GM19351 (cell line): Measurements from ENCODE around the gene SEPTIN12.

Experiments
- ATAC-seq: cut with Tn5 transposase; IDR thresholded peaks from one replicate; pipeline ENCODE4 v1.9.1; 2021; ENCODE audit warnings: mild to moderate bottlenecking, moderate library complexity; ENCODE audit not compliant: unreplicated experiment

Gene SEPTIN12

DNA sequence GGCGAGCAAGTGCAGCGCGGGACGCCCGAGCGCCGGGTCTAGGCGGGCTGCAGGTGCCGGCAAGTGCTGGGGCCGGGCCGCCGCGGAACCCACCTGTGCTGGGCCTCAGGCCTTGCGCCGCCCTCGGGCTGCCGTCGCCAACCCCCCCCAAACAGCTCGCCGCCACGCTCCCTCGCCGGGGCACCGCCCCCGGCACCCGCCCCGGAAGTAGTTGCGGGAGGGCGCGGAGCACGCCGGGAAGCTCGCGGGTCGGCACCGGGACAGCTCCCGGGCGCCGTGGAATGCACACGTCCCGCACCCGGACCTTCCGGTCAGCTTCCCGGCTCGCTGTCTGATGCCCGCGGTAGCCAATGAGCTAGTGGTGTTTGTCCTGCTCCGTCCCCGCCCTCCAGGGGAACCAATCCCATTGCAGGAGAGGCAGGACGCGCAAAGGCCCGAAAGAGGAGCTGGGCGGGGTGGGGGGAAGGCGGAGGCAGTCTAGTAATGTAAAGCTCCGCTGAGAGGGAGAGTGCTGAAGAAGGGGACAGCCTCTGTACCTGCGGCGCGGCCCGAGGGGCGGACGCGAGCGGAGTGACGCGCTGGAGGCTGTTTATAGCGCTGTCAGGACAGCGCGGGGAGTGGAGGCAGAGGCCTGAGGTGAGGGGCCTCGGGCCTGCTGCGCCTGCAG lies 53.9 kb downstream of the SEPTIN12 start, which contains the start of the genes ANKS3 and DNAAF8:
ANKS3 (minus strand) TSS at position 209 of the 667 bp plus-strand sequence. CDS start 4,122 bp downstream, outside the sequence.
DNAAF8 (plus strand) TSS at position 475 of the 667 bp plus-strand sequence. CDS start 1,978 bp downstream, outside the sequence.
- peak; percentile 80 for ATAC-seq

DNA sequence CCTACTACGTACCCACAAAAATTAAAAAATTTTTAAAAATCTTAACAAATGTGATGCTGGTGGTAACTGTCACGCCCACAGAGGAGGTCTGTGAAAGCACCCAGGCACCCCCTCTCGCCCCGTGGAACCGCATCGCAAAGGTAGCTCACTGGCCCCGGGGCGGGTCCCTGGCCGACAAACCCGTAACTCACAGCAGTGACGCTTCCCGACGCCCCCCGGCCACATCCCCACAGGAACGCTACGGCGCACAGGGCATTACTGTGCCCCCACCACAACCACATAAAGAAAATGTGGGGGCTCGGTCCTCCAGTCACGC lies 54.4 kb downstream of the SEPTIN12 start:
- ATAC-seq, result no peak

DNA sequence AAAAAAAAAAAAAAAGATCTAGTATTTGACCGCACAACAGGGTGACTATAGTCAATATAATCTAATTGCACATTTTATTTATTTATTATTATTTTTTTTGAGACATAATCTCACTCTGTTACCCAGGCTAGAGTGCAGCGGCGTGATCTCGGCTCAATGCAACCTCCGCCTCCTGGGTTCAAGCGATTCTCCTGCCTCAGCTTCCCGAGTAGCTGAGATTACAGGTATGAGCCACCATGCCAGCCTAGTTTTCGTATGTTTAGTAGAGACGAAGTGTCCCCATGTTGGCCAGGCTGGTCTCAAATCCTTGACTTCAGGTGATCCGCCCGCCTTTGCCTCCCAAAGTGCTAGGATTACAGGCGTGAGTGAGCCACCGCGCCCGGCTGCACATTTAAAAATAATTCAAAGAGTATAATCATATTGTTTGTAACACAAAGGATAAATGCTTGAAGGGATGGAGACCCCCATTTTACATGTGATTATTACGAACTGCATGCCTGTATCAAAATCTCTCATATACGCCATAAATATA lies 54.9 kb downstream of the SEPTIN12 start:
- ATAC-seq, result no peak

DNA sequence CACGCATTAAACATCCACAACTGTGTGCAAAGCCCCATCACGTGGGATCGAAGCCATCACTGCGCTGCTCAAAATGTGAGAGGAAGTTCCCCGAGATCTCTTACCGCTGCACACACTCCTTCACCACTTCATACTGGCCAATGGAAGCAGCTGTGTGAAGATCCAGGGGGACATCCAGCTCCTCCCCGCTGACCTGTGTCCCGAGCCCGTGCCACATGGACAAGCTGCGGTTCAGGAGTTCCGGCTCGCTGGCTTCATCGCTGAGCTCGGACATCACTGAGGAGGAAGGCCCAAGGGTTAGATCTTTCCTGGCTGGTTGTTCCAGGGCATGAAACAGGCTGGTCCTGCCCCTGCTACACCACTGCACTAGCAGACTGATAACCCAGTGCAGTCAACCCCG lies 58.3 kb downstream of the SEPTIN12 start:
- ATAC-seq, result no peak

DNA sequence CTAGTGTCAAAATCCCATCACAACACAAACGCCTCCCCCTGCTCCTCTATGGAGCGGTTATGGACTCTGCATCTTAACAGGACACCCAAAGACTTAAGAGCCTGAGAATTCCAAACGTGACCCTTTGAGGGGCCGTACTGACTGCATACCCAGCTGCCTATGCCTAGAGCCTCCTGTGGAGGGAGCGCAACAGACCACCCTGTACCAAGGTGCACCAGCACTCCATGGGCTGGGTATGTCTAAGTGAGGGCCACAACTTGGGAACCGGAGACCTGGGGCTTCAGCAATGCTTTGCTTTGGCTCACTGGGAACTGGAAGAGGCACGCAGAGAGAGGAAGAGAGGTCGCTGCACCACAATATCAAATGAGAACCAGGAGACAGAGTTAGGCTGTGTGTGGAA lies 59.5 kb downstream of the SEPTIN12 start:
- no peak for ATAC-seq
